Neuron (in vitro differentiated cells): ENCODE results near the gene FILIP1.
A peak's percentile ranks its signal among the peaks of the same experiment; 100 is the strongest.

Experiments used
- H2AFZ ChIP-seq: one replicate; pipeline ENCODE4 v1.6.1; 2013; ENCODE audit warnings: low read depth, mild to moderate bottlenecking, inconsistent platforms, low read length, moderate library complexity
- H3K27me3 ChIP-seq: one replicate; pipeline ENCODE4 v1.6.1; 2013; ENCODE audit warnings: low read length; ENCODE audit not compliant: insufficient read depth
- H3K36me3 ChIP-seq: one replicate; pipeline ENCODE4 v1.6.1; 2013; ENCODE audit warnings: low read length; ENCODE audit not compliant: insufficient read depth
- H3K4me1 ChIP-seq: one replicate; pipeline ENCODE4 v1.6.1; 2013; ENCODE audit warnings: low read length; ENCODE audit not compliant: insufficient read depth
- H3K4me3 ChIP-seq: 2 replicates; pipeline ENCODE4 v1.5.1; 2013; ENCODE audit warnings: mild to moderate bottlenecking, low read length, moderate library complexity
- H3K9me3 ChIP-seq: one replicate; pipeline ENCODE4 v1.6.1; 2013; ENCODE audit warnings: low read length

FILIP1 gene

DNA sequence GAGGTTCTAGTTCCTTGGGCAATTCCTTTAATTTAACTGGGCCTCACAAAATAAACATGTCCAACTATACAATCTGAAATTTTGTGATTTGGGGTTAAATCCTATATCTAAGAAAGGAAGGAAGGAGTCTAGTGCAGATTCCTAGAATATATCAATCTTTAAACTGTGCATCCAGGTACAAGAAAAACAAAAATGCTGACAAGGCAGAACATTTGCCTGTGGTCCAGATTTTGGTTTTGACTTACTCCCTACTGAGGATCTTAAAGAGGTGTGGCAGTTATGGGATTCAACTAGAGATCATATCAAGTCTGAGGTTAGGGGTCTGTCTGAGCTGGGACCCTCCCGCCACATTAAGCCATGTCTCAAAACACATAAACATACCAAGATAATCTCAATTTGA lies 232.3 kb downstream of the FILIP1 start:
- peaks cover 54% of the 10 kb centered on the region for H3K36me3 ChIP-seq
- H3K4me1 ChIP-seq: peaks cover 3% of the 10 kb centered on the region

DNA sequence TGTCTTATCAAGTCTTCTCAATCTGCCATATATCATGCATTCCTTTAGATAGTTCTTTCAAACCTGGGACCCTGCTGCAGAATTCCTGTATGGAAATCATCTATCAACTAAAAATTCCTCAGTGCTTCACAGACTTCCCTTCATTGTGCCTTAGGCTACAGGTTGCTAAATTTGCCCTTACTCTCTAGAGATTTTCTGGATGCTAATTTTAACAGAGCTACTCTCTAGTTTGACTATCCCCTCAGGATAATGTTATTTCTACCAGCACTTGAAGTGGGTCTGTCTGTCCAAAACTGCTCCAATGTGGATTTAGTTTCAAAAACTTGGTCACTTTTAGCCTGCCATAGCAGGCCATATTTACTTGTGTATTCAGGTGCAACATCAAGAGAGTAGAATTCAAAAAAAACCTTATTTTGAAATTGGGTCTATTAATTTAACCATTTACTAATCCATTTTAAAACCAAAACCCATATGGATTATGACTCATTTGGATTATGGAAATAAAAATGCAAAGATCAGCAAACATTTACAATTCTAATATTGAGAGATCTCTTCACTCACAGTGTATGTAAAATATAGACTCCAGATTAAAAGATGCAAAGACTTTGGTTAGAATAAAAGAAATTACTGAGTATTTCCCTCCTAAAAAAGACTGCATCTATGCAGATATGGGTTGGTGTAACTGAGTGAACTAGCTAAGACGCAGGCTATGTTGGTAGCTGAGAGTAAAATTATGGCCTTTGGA lies 236.1 kb downstream of the FILIP1 start:
- Histone ChIP-seq H3K36me3 (peaks cover 56% of the 10 kb centered on the region), H3K4me3 (no peak overlapping the region), H3K4me1 (peaks cover 3% of the 10 kb centered on the region)

More for the DNA sequence above, 232.3 kb downstream of the FILIP1 start:
- Histone ChIP-seq H3K9me3 (no peaks in the 10 kb centered on the region), H2AFZ (no peak overlapping the region), H3K4me3 (no peak overlapping the region), H3K27me3 (no peaks in the 10 kb centered on the region)

DNA sequence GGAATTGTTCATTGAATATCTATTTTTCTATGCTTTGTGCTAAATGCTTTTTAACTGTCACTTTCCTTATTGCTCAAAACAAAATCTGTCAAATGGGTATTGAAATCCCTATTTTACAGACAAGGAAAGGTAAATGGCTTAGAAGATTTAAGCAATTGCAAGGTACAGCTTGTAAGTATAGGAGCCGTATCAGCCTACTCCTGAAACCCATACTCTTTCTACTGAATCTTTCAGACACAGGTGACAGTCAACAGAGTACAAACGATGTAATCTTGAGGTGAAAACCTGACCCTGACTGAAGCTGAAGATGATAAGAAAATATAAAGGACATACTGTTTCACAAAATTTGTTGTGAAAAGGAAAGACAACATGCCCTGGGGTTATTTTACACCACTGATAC lies 243.0 kb downstream of the FILIP1 start:
- Histone ChIP-seq H3K4me3 (no peak overlapping the region), H3K9me3 (no peaks in the 10 kb centered on the region), H3K27me3 (no peaks in the 10 kb centered on the region), H3K36me3 (peaks cover 13% of the 10 kb centered on the region), H3K4me1 (no peaks in the 10 kb centered on the region), H2AFZ (no peak overlapping the region)

More for the DNA sequence above, 236.1 kb downstream of the FILIP1 start:
- Histone ChIP-seq H3K9me3 (no peaks in the 10 kb centered on the region), H3K27me3 (no peaks in the 10 kb centered on the region), H2AFZ (no peak overlapping the region)

DNA sequence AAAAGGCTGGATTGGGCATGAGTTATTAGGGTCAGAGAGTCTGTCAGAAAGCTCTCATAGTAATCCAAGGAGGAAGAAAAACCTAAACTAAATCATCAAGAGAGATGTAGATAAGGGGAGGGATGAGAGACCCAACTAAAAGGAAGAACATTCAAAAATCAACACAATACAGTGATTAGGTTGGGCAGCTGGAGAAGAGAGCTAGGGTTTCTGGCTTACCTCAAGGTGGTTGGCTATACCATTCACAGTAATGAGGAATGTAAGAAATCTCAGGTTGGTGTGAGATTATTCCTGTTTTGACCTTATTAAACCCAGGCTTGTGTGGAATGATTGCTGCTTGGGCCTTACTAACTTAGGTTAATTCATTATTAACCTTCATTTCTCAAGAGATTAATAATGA lies 243.8 kb downstream of the FILIP1 start:
- Histone ChIP-seq H3K4me1 (no peaks in the 10 kb centered on the region), H3K27me3 (no peaks in the 10 kb centered on the region), H3K9me3 (no peaks in the 10 kb centered on the region), H2AFZ (no peak overlapping the region), H3K4me3 (no peak overlapping the region), H3K36me3 (peaks cover 8% of the 10 kb centered on the region)

DNA sequence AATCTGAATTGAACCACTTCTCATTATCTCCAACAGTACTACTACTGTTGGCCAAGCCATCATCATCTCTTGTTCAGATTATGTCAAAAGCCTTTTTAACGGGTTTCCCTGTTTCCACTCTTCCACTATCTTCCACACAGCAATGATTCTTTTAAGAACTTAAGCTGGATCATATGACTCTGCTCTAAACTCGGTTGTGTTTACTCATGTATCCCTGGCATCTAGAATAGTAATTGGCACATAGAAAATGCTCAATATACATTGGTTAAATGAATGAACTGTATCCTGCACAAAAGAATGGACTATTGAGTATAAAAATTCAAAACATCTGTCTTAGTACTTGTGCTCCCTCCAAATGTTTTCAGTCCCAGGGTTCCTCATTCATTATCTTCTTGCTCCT lies 247.2 kb downstream of the FILIP1 start:
- Histone ChIP-seq H3K4me3 (no peak overlapping the region), H3K36me3 (peaks cover 1% of the 10 kb centered on the region), H2AFZ (no peak overlapping the region), H3K4me1 (peaks cover 12% of the 10 kb centered on the region), H3K27me3 (no peaks in the 10 kb centered on the region), H3K9me3 (no peaks in the 10 kb centered on the region)

DNA sequence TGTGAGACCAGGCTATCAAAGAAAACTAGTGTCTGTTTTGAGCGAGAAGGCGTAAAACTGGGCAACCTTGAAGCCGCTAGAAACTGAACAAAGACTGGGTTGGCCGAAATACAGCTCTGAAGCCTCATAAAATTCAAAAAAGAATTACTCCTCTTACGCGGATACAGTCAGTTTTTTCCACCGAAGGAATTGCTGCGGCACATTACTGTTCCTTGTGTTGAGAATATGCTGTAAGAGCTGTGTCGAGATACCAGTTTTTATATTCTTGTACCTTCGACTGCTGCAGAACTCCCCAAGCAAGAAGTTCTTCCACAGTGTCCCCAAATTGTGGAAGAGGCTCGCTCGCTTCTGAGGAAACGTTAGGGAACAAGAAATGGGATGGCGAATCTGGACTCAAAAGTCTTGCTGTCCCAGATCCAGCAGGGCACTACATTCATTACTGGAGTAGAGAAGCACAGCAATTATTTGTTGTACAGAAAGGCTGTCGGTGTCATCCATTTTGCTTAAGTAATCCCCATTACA lies 249.5 kb downstream of the FILIP1 start:
- Histone ChIP-seq H3K27me3 (no peaks in the 10 kb centered on the region), H3K4me1 (peaks cover 12% of the 10 kb centered on the region), H3K4me3 (peak overlapping the region; percentile 98), H3K36me3 (peaks cover 19% of the 10 kb centered on the region), H3K9me3 (no peaks in the 10 kb centered on the region), H2AFZ (peak overlapping the region; percentile 97)

DNA sequence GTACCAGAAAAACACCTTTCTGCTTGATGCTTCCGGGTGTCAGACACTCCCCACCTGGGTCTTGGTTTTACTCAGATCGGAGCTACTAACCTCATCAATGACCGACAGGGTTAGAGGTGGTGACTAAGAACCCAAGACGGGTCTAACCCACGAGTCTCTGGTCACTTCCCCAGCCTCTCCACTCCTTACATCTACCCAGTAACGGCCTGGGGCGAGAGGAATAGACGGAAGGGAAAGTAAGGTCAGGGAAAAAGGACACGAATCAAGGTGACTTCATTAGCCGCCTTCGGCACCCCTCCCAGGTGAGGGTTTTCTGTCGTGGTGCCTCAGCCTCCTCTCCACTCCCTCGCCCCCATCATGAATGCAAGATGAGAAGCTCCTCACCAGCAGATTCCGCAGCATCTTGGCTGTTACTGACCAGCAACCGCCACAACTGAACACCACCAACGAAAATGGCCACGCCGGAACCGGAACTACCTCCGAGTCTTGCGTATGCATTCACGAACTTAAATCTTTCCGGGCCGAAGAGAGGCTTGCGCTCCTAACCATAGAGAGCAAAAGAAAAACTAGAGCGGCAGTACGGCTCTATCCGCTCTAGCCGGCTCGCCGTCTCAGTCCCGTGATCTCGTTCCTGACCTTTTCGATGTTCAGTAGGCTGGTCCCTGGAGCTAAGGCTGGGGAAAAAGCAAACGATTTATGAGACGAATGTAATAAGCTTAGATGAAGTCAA lies 250.1 kb downstream of the FILIP1 start, which contains the start of gene COX7A2:
Gene COX7A2, minus strand, starts transcription at position 469 of the 730 bp plus-strand sequence. Its CDS starts 67 bp downstream, at position 402.
- Histone ChIP-seq H3K9me3 (no peaks in the 10 kb centered on the region), H3K4me1 (peaks cover 12% of the 10 kb centered on the region), H3K4me3 (peak within 1 kb of the TSS; percentile 98), H2AFZ (peak within 1 kb of the TSS; percentile 97), H3K36me3 (peaks cover 24% of the 10 kb centered on the region), H3K27me3 (no peaks in the 10 kb centered on the region)
